Activated gamma-delta T cell treated with Interleukin-2 at 50 U/mL for 16 hours (primary cell): Measurements from ENCODE around the gene ARL5A.
"Not testable (repeated sequence)": the region's sequence is repeated elsewhere in the genome, so short reads cannot be mapped to it uniquely, and the experiment has no call there.

ENCODE experiments used
- DNase-seq: peaks from one replicate; pipeline ENCODE4 v3.0.0-alpha.2; 2020

ARL5A gene

GRCh38 chr2:151828143-151828889 is at the start of gene ARL5A:
ARL5A (minus strand) TSS chr2:151828421; CDS start chr2:151828176, 245 bp downstream.
- DNase-seq = peak; percentile 93

GRCh38 chr2:151875631-151876030 is 47.4 kb upstream of the ARL5A start:
- DNase-seq = not testable (repeated sequence)

GRCh38 chr2:151872463-151872862 is 44.2 kb upstream of the ARL5A start:
- DNase-seq = no peak

GRCh38 chr2:151869291-151869690 is 41.1 kb upstream of the ARL5A start:
- DNase-seq = no peak

GRCh38 chr2:151862700-151863099 is 34.5 kb upstream of the ARL5A start:
- no peak for DNase-seq

- DNase-seq = no peak
Measured at GRCh38 chr2:151861174-151861573, 33.0 kb upstream of the ARL5A start.

- no peak for DNase-seq
Measured at GRCh38 chr2:151860613-151861146, 32.5 kb upstream of the ARL5A start.

GRCh38 chr2:151860210-151860609 is 32.0 kb upstream of the ARL5A start:
- no peak for DNase-seq

GRCh38 chr2:151857650-151858049 is 29.4 kb upstream of the ARL5A start:
- no peak for DNase-seq

- DNase-seq = no peak
Measured at GRCh38 chr2:151855111-151855510, 26.9 kb upstream of the ARL5A start.

- DNase-seq = no peak
Measured at GRCh38 chr2:151853070-151853758, 25.0 kb upstream of the ARL5A start.

GRCh38 chr2:151852260-151853069 is 24.2 kb upstream of the ARL5A start:
- no peak for DNase-seq

GRCh38 chr2:151851761-151852160 is 23.5 kb upstream of the ARL5A start:
- no peak for DNase-seq

- DNase-seq = no peak
Measured at GRCh38 chr2:151849413-151850010, 21.3 kb upstream of the ARL5A start.

GRCh38 chr2:151845884-151846283 is 17.7 kb upstream of the ARL5A start:
- DNase-seq = no peak

GRCh38 chr2:151845481-151845880 is 17.3 kb upstream of the ARL5A start:
- no peak for DNase-seq

- DNase-seq = no peak
Measured at GRCh38 chr2:151844211-151844896, 16.1 kb upstream of the ARL5A start.

GRCh38 chr2:151843691-151844061 is 15.5 kb upstream of the ARL5A start:
- no peak for DNase-seq

- no peak for DNase-seq
Measured at GRCh38 chr2:151842830-151843690, 14.8 kb upstream of the ARL5A start.

- no peak for DNase-seq
Measured at GRCh38 chr2:151841047-151841424, 12.8 kb upstream of the ARL5A start.
